Mesendoderm (in vitro differentiated cells): Measurements from ENCODE around the gene DENND5B.

Experiments
- DNase-seq: peaks from one replicate; pipeline ENCODE4 v3.0.0; 2013
- H2AK5ac ChIP-seq: 2 replicates; pipeline ENCODE4 v1.6.1; 2013; ENCODE audit warnings: low read length, inconsistent platforms
- H2BK120ac ChIP-seq: 2 replicates; pipeline ENCODE4 v1.6.1; 2013; ENCODE audit warnings: low read depth, mild to moderate bottlenecking, low read length, moderate library complexity, mixed read lengths
- H2BK15ac ChIP-seq: replicated peaks from 2 replicates; pipeline ENCODE4 v1.6.1; 2013; ENCODE audit warnings: low read depth, mild to moderate bottlenecking, moderate library complexity
- H2BK5ac ChIP-seq: 2 replicates; pipeline ENCODE4 v1.6.1; 2013; ENCODE audit warnings: low read length, inconsistent platforms
- H3K18ac ChIP-seq: 2 replicates; pipeline ENCODE4 v1.6.1; 2013; ENCODE audit warnings: mild to moderate bottlenecking, low read length, mixed read lengths
- H3K23ac ChIP-seq: one replicate; pipeline ENCODE4 v1.6.1; 2013; ENCODE audit warnings: low read length
- H3K27ac ChIP-seq: 2 replicates; pipeline ENCODE4 v1.5.1; 2013; ENCODE audit warnings: low read depth, mild to moderate bottlenecking, inconsistent platforms, low read length, moderate library complexity
- H3K27me3 ChIP-seq: 2 replicates; pipeline ENCODE4 v1.6.1; 2013; ENCODE audit warnings: low read length, control low read depth, mild to moderate bottlenecking, inconsistent platforms; ENCODE audit not compliant: insufficient read depth, poor library complexity
- H3K36me3 ChIP-seq: 2 replicates; pipeline ENCODE4 v1.6.1; 2013; ENCODE audit warnings: low read length, inconsistent platforms; ENCODE audit not compliant: control insufficient read depth, insufficient read depth
- H3K4ac ChIP-seq: one replicate; pipeline ENCODE4 v1.6.1; 2013; ENCODE audit warnings: low read depth, mild to moderate bottlenecking, low read length, moderate library complexity
- H3K4me1 ChIP-seq: 2 replicates; pipeline ENCODE4 v1.6.1; 2013; ENCODE audit warnings: low read depth, low read length, inconsistent platforms; ENCODE audit not compliant: control insufficient read depth
- H3K4me2 ChIP-seq: 2 replicates; pipeline ENCODE4 v1.6.1; 2013; ENCODE audit warnings: low read length
- H3K4me3 ChIP-seq: 2 replicates; pipeline ENCODE4 v1.5.1; 2013; ENCODE audit warnings: mild to moderate bottlenecking, low read length
- H3K56ac ChIP-seq: one replicate; pipeline ENCODE4 v1.6.1; 2013; ENCODE audit warnings: low read length
- H3K79me1 ChIP-seq: 2 replicates; pipeline ENCODE4 v1.6.1; 2013; ENCODE audit warnings: low read length, inconsistent platforms
- H3K79me2 ChIP-seq: 2 replicates; pipeline ENCODE4 v1.6.1; 2013; ENCODE audit warnings: mild to moderate bottlenecking, low read length; ENCODE audit not compliant: control insufficient read depth, insufficient read depth
- H3K9ac ChIP-seq: 2 replicates; pipeline ENCODE4 v1.6.1; 2013; ENCODE audit warnings: low read length, inconsistent platforms
- H4K5ac ChIP-seq: one replicate; pipeline ENCODE4 v1.6.1; 2013; ENCODE audit warnings: low read length
- H4K8ac ChIP-seq: one replicate; pipeline ENCODE4 v1.6.1; 2013; ENCODE audit warnings: low read depth, mild to moderate bottlenecking, control low read depth, low read length, moderate library complexity
- WGBS: extraction: QIAGEN DNeasy Blood & Tissue Kit; methylation state at CpG from one replicate; pipeline ENCODE4 v1.1.7; 2013; ENCODE audit warnings: low lambda C conversion rate, missing lambda C conversion rate; ENCODE audit not compliant: insufficient coverage; ENCODE audit errors: extremely low coverage; 5-methylcytosine and 5-hydroxymethylcytosine counted together

The DENND5B gene

DNA sequence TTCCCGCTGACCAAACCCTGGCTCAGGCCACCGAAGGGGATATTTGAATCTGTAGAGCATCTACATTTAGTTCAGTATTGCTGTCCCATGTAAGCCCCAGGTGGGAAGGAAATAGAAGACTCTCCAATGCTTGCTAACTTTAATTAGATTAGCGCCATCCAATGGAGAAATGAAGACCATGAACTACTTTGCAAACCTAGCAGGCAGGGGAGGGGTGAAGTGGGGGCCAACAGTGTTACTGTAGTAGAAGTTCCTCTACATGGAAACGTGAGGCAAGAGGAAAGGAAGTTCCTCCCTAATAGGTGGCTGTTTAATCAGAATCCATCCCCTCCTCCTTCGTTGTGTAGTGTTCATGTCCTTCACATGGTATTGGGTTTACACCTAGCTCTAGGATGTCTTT, 9.3 kb upstream of the DENND5B start:
- Histone ChIP-seq H3K4me2 (no peak overlapping the region), H3K23ac (no peak overlapping the region), H2BK15ac (no peak overlapping the region), H3K79me2 (no peaks in the 10 kb centered on the region), H3K27me3 (no peaks in the 10 kb centered on the region), H3K27ac (no peak overlapping the region), H3K18ac (no peak overlapping the region), H4K8ac (no peak overlapping the region), H2AK5ac (no peak overlapping the region), H2BK120ac (no peak overlapping the region), H4K5ac (no peak overlapping the region), H3K4me3 (no peak overlapping the region), H3K56ac (no peak overlapping the region), H3K4ac (no peak overlapping the region), H2BK5ac (no peak overlapping the region), H3K9ac (no peak overlapping the region), H3K36me3 (no peaks in the 10 kb centered on the region), H3K4me1 (no peaks in the 10 kb centered on the region), H3K79me1 (no peaks in the 10 kb centered on the region)
- WGBS, result no CpG with 5 or more reads among the region's 5 CpGs
- DNase-seq, result peak; percentile 46

DNA sequence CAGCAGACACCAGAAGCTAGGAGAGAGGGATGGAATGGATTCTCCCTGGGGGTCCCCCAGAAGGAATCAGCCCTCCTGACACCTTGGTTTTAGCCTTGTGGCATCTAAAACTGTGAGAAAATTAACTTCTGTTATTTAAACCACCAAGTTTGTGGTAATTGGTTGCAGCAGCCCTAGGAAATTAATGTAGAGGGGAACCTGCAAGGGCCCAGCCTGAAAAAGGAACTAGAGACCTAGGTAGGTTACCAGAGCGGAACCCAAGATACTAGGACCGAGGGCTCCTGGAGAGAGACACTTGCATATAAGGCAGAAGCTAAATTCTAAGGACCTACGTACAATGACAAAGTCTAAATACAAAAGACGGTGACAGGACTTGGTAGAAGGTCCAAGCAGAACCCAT, 8.1 kb upstream of the DENND5B start:
- H2BK120ac ChIP-seq, result no peak overlapping the region
- H3K36me3 ChIP-seq, result no peaks in the 10 kb centered on the region
- H4K8ac ChIP-seq, result no peak overlapping the region
- no peaks in the 10 kb centered on the region for H3K4me1 ChIP-seq
- H4K5ac ChIP-seq, result no peak overlapping the region
- no peak for DNase-seq
- no peak overlapping the region for H3K4ac ChIP-seq
- H3K27me3 ChIP-seq, result no peaks in the 10 kb centered on the region
- H3K18ac ChIP-seq, result no peak overlapping the region
- H3K56ac ChIP-seq, result no peak overlapping the region
- H3K4me3 ChIP-seq, result no peak overlapping the region
- H3K79me1 ChIP-seq, result no peaks in the 10 kb centered on the region
- H2AK5ac ChIP-seq, result no peak overlapping the region
- no peak overlapping the region for H2BK5ac ChIP-seq
- no peaks in the 10 kb centered on the region for H3K79me2 ChIP-seq
- H3K4me2 ChIP-seq, result no peak overlapping the region
- H2BK15ac ChIP-seq, result no peak overlapping the region
- H3K23ac ChIP-seq, result no peak overlapping the region
- no peak overlapping the region for H3K27ac ChIP-seq
- no peak overlapping the region for H3K9ac ChIP-seq
- WGBS, result no CpG with 5 or more reads among the region's 4 CpGs

DNA sequence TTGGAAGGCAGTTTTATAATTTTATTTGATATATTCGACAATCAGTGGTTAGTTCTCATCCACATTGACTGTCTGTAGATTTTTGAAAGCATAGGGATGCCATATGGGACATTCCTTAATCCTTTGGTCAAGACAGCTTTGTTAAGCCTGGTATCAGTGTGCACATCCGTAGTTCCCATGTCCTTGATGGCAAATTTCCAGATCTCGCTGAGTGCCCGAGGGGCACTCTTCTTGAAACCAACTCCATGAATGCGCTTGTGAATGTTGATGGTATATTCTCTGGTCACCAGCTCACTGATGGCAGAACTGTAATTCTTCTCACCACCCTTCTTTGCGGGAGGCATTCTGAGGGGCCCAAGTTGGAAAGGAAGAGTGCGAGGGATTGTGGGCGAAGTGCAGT, 6.1 kb upstream of the DENND5B start:
- whole genome bisulfite sequencing, result no CpG with 5 or more reads among the region's 8 CpGs
- no peaks in the 10 kb centered on the region for H3K27me3 ChIP-seq
- H2BK15ac ChIP-seq, result no peak overlapping the region
- H3K9ac ChIP-seq, result no peak overlapping the region
- no peak overlapping the region for H4K5ac ChIP-seq
- H3K4me1 ChIP-seq, result no peaks in the 10 kb centered on the region
- H3K56ac ChIP-seq, result no peak overlapping the region
- no peaks in the 10 kb centered on the region for H3K79me1 ChIP-seq
- no peak overlapping the region for H3K27ac ChIP-seq
- H3K4me3 ChIP-seq, result no peak overlapping the region
- H3K18ac ChIP-seq, result no peak overlapping the region
- H3K4me2 ChIP-seq, result no peak overlapping the region
- no peak overlapping the region for H2BK5ac ChIP-seq
- no peak overlapping the region for H2AK5ac ChIP-seq
- no peak overlapping the region for H3K23ac ChIP-seq
- H3K79me2 ChIP-seq, result no peaks in the 10 kb centered on the region
- H2BK120ac ChIP-seq, result no peak overlapping the region
- H3K36me3 ChIP-seq, result no peaks in the 10 kb centered on the region
- DNase-seq, result no peak
- H3K4ac ChIP-seq, result no peak overlapping the region
- H4K8ac ChIP-seq, result no peak overlapping the region

- Histone ChIP-seq H2BK15ac (no peak overlapping the region), H3K9ac (no peak overlapping the region), H2BK120ac (no peak overlapping the region), H2AK5ac (no peak overlapping the region), H3K4ac (no peak overlapping the region), H3K27ac (no peak overlapping the region), H3K36me3 (no peaks in the 10 kb centered on the region), H3K79me2 (no peaks in the 10 kb centered on the region), H3K23ac (no peak overlapping the region), H3K18ac (no peak overlapping the region), H3K56ac (no peak overlapping the region), H3K4me2 (no peak overlapping the region), H3K79me1 (no peaks in the 10 kb centered on the region), H3K27me3 (no peaks in the 10 kb centered on the region), H4K8ac (no peak overlapping the region), H3K4me3 (no peak overlapping the region), H3K4me1 (peaks cover 4% of the 10 kb centered on the region), H4K5ac (no peak overlapping the region), H2BK5ac (no peak overlapping the region)
- DNase-seq, result peak; percentile 56
- WGBS, result no CpG with 5 or more reads among the region's 5 CpGs
Measured at GRCh38 chr12:31594681-31595080, 3.7 kb upstream of the DENND5B start.

GRCh38 chr12:31591380-31591901, 505 bp upstream of the DENND5B start:
- Histone ChIP-seq H3K18ac (no peak overlapping the region), H4K5ac (no peak overlapping the region), H3K4me1 (peaks cover 4% of the 10 kb centered on the region), H3K4me3 (peak overlapping the region; percentile 34), H2BK5ac (no peak overlapping the region), H3K56ac (peak overlapping the region; percentile 70), H3K4ac (no peak overlapping the region), H2AK5ac (no peak overlapping the region), H3K36me3 (no peaks in the 10 kb centered on the region), H3K9ac (peak overlapping the region; percentile 57), H3K4me2 (peak overlapping the region; percentile 91), H2BK15ac (no peak overlapping the region), H3K23ac (peak overlapping the region; percentile 89), H3K27ac (no peak overlapping the region), H3K79me1 (peaks cover 2% of the 10 kb centered on the region), H3K27me3 (no peaks in the 10 kb centered on the region), H3K79me2 (no peaks in the 10 kb centered on the region), H2BK120ac (no peak overlapping the region), H4K8ac (no peak overlapping the region)
- peak; percentile 39 for DNase-seq
- whole genome bisulfite sequencing, result no CpG with 5 or more reads among the region's 16 CpGs
